Left lung (tissue), 10 donors: ENCODE results near the gene FERMT3. TPM values are rescaled to one million over a fixed set of nuclear protein-coding genes. Genes with fewer than 3 reads are reported as not detected.

Experiments used
- ATAC-seq: fragments of 200-7000 bp; cut with Tn5 transposase; one replicate; pipeline ENCODE4 v1.9.1; 2020; ENCODE audit warnings: moderate library complexity
- DNase-seq, 4 donors: peaks; one replicate each; pipeline ENCODE4 v3.0.0-alpha.2; 2013 to 2020
- H3K27ac ChIP-seq, 2 donors: fragments of 200-600 bp; sonication (generic) in 1 of 2; one replicate each; pipeline versions ENCODE4 v1.5.0 to v1.8.0; 2020 to 2021
- H3K27me3 ChIP-seq, 2 donors: fragments of 200-600 bp; sonication (generic) in 1 of 2; one replicate each; pipeline versions ENCODE4 v1.5.0 to v1.8.0; 2020 to 2021
- H3K36me3 ChIP-seq, 2 donors: fragments of 200-600 bp; sonication (generic) in 1 of 2; one replicate each; pipeline versions ENCODE4 v1.5.0 to v1.8.0; 2020 to 2021
- H3K4me1 ChIP-seq, 2 donors: fragments of 200-600 bp; one replicate each; pipeline ENCODE4 v1.8.0; 2021
- H3K4me3 ChIP-seq, 2 donors: fragments of 200-600 bp; sonication (generic) in 1 of 2; one replicate each; pipeline versions ENCODE4 v1.5.0 to v1.8.0; 2020 to 2021; ENCODE audit warnings: mild to moderate bottlenecking in 1 of 2
- H3K9me3 ChIP-seq, 2 donors: fragments of 200-600 bp; sonication (generic) in 1 of 2; one replicate each; pipeline versions ENCODE4 v1.5.0 to v1.8.0; 2020 to 2021
- CTCF ChIP-seq, 2 donors: fragments of 200-600 bp; sonication (generic) in 1 of 2; IDR thresholded peaks; one replicate each; pipeline versions ENCODE4 v1.5.0 to v1.8.0; 2021; ENCODE audit warnings: antibody characterized with exemption in 2 of 2
- intact Hi-C, 2 donors: fragments of 100-400 bp; cut with DNase I; formaldehyde crosslinking; loops; one replicate each; pipeline versions ENCODE4 v1.11.2 to v1.14.2; 2022
- polyA plus RNA-seq, 6 donors: library from polyadenylated mRNA; unstranded; fragments of 120-200 nt; gene quantifications; one replicate each; pipeline ENCODE4 v1.2.1, GENCODE V29; 2013; ENCODE audit not compliant: insufficient read length in 6 of 6
- total RNA-seq, 2 donors: library from RNA; stranded (reverse); fragmentation: NEBNext Ultra II Directional; extraction: Animal tissue kit (Norgen Biotek cat#: 25700); gene quantifications; one replicate each; pipeline ENCODE4 v1.2.1, GENCODE V29; 2021
- donor health status: DM: no; HTN: yes; CAD: no.
- donor health status: DM: no; HTN: no; CAD: no.

The FERMT3 gene
- total and polyA plus RNA-seq, 8 donors = 9.1 to 100 (median 10.8) TPM

GRCh38 chr11:64248578-64248977 lies 42.1 kb downstream of the FERMT3 start:
- Histone ChIP-seq H3K36me3 (peaks cover 0 to 9% of the 10 kb centered on the region in 2 donors), H3K9me3 (no peaks in the 10 kb centered on the region), H3K27me3 (no peaks in the 10 kb centered on the region), H3K4me3 (no peak overlapping the region), H3K4me1 (peaks cover 14 to 64% of the 10 kb centered on the region in 2 donors), H3K27ac (no peak overlapping the region)
- TF ChIP-seq CTCF (IDR thresholded peaks at IDR 0.05) = no peak
- ATAC-seq (no peak), DNase-seq (no peak)
- intact Hi-C loops = no loop called here

- no peaks in the 10 kb centered on the region for H3K9me3 ChIP-seq
- ATAC-seq = no peak
- peaks cover 14 to 64% of the 10 kb centered on the region in 2 donors for H3K4me1 ChIP-seq
- no peak for TF ChIP-seq CTCF (IDR thresholded peaks at IDR 0.05)
- H3K27ac ChIP-seq = no peak overlapping the region
- no peak overlapping the region for H3K4me3 ChIP-seq
- H3K27me3 ChIP-seq = no peaks in the 10 kb centered on the region
- intact Hi-C loops = no loop called here
- no peak for DNase-seq
- peaks cover 0 to 4% of the 10 kb centered on the region in 2 donors for H3K36me3 ChIP-seq
Measured at GRCh38 chr11:64249038-64249437, 42.5 kb downstream of the FERMT3 start.

DNA sequence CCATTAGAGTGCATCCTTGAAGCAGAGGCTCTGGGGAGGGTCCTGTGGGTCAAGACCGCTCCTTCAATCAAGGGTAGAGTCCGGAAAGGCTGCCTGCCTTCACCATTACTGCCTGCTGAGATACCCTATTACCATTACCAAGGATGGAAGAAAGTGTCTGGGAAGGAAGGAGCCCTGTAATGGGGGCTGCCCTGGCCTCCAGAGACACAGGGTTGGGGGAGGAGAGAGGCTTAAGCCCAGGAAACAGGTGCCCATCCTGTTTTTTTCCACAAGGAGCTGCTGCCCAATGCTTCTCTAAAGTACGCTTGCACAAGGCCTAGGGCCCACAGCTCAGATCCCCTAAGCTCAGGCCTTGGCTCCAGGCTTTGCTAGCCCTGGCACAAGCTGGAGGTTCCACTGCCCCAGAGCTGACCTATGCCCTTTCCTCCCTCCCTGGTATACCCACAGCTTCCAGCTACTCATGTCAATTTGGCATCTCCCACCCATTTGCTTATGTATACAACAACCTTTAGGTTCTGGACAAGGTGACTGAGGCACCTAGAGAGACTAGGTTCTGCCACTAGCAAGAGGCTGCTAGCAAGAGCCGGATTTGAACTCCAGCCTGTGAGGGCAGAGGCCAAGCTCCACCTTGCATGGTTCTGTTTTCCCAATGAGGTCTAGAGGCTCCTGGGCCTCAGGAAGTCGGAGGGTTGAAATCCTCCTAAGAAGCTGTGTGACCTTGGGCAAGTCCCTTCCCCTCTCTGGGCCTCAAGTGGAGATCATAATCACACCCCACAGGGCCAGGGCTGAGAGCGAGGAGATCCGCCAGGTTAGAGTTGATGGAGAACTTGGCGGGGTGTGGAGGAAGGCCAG lies 43.3 kb downstream of the FERMT3 start:
- ATAC-seq (no peak), DNase-seq (no peak)
- no peak for TF ChIP-seq CTCF (IDR thresholded peaks at IDR 0.05)
- no peak overlapping the region for H3K4me3 ChIP-seq
- no peaks in the 10 kb centered on the region for H3K9me3 ChIP-seq
- H3K4me1 ChIP-seq = peaks cover 14 to 63% of the 10 kb centered on the region in 2 donors
- no peaks in the 10 kb centered on the region for H3K27me3 ChIP-seq
- H3K36me3 ChIP-seq = peaks cover 0 to 6% of the 10 kb centered on the region in 2 donors
- intact Hi-C loops = no loop called here
- no peak overlapping the region for H3K27ac ChIP-seq

- H3K9me3 ChIP-seq = no peaks in the 10 kb centered on the region
- no peak for ATAC-seq
- H3K4me1 ChIP-seq = peaks cover 9 to 55% of the 10 kb centered on the region in 2 donors
- peaks cover 0 to 14% of the 10 kb centered on the region in 2 donors for H3K36me3 ChIP-seq
- H3K27ac ChIP-seq = no peak overlapping the region
- intact Hi-C loops = no loop called here
- peak overlapping the region; percentile 27 to 87 for H3K4me3 ChIP-seq
- no peak for TF ChIP-seq CTCF (IDR thresholded peaks at IDR 0.05)
- H3K27me3 ChIP-seq = no peaks in the 10 kb centered on the region
- peak in 1 of 4 donors; percentile 65 for DNase-seq
Measured at GRCh38 chr11:64250415-64251015, 44.0 kb downstream of the FERMT3 start.
